Measurements from ENCODE around the gene FOXP4.

The FOXP4 gene

GRCh38 chr6:41634657-41635056 is 88.5 kb downstream of the FOXP4 start:
- no peak overlapping the region for H3K27ac ChIP-seq
- TF ChIP-seq ZFX (IDR thresholded peaks at IDR 0.05) (no peak), CTCF (conservative IDR thresholded peaks at IDR 0.05) (no peak)

GRCh38 chr6:41635365-41635764 is 89.2 kb downstream of the FOXP4 start:
- H3K27ac ChIP-seq: no peak overlapping the region
- TF ChIP-seq ZFX (IDR thresholded peaks at IDR 0.05) (no peak), CTCF (conservative IDR thresholded peaks at IDR 0.05) (no peak)

- H3K27ac ChIP-seq: no peak overlapping the region
- TF ChIP-seq CTCF (conservative IDR thresholded peaks at IDR 0.05) (no peak), ZFX (IDR thresholded peaks at IDR 0.05) (no peak)
Measured at GRCh38 chr6:41636833-41637193, 90.6 kb downstream of the FOXP4 start.

- TF ChIP-seq ZFX (IDR thresholded peaks at IDR 0.05): no peak
- TF ChIP-seq CTCF (conservative IDR thresholded peaks at IDR 0.05): no peak
- no peak overlapping the region for H3K27ac ChIP-seq
Measured at GRCh38 chr6:41637194-41638001, 91.2 kb downstream of the FOXP4 start.

- no peak for TF ChIP-seq CTCF (conservative IDR thresholded peaks at IDR 0.05)
- TF ChIP-seq ZFX (IDR thresholded peaks at IDR 0.05): no peak
- H3K27ac ChIP-seq: no peak within 1 kb of the TSS
Measured at GRCh38 chr6:41638002-41638934, 92.1 kb downstream of the FOXP4 start, which contains the start of gene MDFI. TSS of gene MDFI (plus strand) at chr6:41638468. CDS start at chr6:41638750, 282 bp downstream.

GRCh38 chr6:41638935-41639808 is 93.0 kb downstream of the FOXP4 start:
- TF ChIP-seq ZFX (IDR thresholded peaks at IDR 0.05) (no peak), CTCF (conservative IDR thresholded peaks at IDR 0.05) (no peak)
- no peak overlapping the region for H3K27ac ChIP-seq
